Stimulated activated CD4-positive, alpha-beta T cell treated with anti-CD3 and anti-CD28 coated beads, Interleukin-15, amount 100 ng/mL, for 24 hours (primary cell): Measurements from ENCODE around the gene TNFRSF1B.
A peak's percentile ranks its signal among the peaks of the same experiment; 100 is the strongest.

ENCODE experiments used
- DNase-seq: peaks from one replicate; pipeline ENCODE4 v3.0.0-alpha.2; 2020

The TNFRSF1B gene

DNA sequence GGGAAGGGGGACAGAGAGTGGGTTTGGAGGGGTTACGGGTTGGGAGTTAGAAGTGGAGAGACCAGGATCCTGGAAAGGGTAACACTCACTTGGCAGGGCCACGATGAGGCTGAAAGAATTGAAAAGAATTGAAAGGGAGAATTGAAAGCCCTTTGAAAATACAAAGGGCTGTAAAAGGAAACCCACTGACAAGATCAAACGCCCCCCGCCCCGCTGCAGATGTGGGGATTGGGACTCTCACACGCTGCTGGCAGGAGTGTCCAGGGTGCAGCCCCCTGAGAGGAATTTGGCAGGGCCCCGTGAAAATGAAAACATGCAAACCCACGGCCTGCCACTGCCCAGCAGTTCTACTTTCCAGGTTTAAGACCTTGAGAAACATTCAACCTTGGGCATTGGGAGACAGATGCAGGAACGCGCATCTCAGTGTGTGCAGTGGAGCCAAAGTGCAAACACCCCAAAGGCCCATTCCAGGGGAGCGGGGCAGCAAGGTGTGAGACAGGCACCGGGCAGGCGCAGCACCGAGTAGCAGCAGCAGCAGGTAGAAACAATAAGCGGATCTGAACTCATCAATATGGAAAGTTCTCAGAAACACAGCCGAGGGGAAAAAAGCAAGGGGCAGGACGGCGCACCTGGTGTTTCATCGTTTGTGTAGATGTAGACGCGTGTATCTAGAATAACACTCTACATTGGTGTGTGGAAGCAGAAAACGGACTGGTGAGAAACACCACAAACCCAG is 8.3 kb upstream of the TNFRSF1B start:
- DNase-seq = no peak

DNA sequence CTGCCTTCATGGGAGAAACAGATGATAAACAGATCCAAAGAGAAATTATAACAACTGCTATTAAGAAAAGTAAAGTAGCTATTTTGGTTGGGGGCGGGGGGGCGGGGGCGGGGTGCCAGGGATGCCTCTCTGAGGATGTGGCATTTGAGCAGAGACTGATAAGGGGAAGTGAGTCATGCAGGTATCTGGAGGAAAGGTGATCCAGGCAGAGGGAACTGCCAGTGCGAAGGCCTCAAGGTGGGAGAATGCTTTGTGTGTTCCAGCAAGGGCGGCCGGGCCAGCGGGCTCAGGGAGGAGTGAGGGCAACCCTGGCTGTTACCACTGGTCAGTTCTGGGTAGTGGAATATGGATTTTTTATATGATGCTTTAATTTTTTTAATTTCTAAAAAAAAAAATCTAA is 7.0 kb upstream of the TNFRSF1B start:
- DNase-seq = no peak

DNA sequence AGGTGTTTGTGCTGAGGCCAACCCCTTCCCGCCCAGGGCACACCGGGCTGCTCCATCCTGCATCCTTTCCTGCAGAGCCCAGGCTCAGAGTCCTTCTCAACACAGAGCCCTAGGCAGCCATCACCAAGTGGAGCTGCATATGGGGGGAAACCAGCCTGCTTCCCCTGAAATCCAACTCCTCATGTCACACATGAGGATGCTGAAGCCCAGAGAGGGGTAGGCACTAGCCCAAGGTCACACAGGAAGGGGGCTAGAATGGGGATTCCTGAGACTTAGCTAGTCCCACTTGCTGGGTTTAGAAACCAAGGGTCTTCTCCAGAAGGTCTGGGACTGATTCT is 5.5 kb upstream of the TNFRSF1B start:
- DNase-seq = no peak

DNA sequence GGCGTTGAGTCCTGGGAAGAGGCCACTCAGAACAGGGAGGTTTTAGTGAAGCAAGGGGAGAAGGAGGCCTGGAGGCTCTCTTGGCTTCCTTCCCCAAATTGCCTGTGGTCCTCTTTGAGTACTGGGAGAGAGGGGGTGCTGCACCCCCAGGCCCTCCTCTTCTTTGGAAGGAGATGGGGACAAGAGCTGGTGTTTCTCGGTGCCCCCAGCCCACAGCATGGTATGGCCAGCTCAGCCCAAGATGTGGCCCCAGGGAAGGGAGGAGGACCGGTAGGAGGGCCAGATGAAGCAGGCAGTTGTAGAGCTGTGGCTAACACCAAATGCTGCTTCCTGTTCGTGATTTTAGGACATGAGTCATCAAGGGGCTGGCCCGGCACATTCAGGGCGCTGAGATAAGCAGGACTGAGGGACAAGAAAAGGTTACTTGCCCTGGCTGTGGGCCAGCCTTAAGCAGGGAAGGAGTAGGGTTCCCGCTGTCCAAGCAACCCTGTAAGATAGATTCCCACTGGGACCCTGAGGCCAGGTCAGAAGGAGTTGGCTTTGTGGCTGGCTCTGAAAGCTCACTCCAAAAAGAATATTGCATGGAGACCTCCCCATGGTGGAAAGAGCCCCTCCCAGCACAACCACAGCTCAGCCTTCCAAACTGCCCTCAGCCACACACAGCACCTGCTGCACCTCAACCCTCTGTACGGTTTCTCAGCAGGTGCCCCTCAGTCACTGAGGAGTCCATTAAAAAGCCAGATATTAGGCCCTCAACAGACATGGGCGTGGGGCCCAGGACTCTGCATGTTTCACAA is 4.9 kb upstream of the TNFRSF1B start:
- DNase-seq = peak; percentile 87

DNA sequence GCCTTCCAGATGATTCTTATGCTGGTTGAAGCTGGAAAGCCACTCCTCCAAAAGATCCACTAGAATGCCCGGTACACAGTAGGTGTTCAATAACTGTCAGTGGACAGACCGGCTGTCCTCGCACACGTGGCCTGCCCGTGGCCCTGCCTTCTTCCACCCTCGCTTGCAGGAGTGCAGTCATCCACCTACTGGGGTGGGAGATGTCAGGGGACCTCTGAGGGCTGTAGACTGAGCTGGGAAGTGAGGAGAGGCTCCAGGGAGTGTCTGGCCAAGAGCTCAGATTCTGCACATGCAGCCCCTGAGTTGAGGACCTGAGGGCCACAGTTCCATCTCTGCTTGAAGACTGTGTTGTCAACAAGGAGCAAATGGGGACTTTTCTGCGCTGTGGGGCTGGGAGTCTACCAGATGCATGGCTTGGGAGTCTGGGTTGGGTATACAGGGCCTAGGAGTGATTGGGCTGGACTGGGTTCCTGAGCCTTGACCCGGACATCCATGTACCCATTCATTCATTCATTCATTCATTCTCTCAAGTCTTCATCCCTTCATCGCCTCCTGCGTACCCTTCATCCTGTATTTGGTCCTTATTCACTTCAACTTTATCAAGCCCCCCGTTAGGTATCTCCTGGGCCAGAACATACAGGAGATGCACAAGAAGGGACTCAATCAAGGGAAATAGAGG is 4.2 kb upstream of the TNFRSF1B start:
- no peak for DNase-seq

DNA sequence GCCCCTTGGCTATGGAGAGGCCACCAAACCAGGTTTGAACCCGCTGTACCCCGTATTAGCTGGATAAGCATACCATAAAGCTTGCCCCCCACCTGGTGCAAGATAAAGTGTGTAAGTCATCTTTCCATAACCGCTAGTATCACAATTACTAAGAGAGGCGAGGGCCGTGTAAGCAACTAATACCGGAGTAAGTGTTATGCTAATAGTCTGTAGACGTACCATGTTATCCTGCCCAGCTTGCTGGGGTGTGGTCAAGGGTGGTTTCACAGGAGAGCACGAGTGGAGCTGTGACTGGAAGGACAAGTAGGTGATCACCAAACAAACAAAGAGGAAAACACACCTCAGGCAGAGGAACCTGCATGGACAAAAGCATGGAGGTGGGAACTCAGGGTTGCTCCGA is 3.6 kb upstream of the TNFRSF1B start:
- DNase-seq = peak; percentile 46

DNA sequence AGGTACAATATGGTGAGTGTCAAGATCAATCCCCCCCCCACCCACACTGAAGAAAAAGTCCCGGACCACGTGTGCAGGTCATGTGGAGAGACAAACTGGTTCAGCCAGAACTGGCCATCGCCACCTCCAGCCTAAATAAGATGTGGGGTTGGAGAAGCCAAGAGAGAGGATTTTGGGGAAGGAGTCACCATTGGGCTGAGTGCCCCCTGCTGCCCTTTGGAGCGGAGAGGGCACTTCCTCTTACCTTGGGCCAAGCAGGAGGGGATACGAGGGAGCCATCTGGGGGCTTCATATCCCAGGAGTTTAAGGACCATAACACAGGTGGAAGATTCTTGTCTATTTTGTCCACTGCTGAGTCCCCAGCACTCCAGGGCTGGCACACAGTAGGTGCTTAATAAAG is 2.6 kb upstream of the TNFRSF1B start:
- DNase-seq = no peak

DNA sequence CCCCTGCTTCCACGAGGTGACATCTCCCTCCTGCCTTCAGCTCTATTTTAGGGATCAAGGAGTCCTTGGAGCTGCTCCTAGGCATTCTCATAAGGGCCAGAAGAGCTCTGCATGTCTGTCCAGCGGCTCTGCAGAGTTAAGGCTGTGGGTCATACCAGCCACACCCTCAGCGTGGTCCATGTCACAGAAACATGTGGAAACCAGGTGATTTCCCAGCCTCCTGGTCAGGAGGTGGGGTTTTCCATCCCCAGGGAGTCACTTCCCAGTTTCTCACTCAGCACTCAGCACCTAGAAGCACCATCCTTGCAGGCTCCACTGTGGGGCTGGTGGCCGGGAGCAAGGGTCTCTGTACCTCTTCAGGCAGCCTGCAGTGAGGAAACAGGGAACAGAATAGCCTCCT is 1.4 kb upstream of the TNFRSF1B start:
- no peak for DNase-seq

DNA sequence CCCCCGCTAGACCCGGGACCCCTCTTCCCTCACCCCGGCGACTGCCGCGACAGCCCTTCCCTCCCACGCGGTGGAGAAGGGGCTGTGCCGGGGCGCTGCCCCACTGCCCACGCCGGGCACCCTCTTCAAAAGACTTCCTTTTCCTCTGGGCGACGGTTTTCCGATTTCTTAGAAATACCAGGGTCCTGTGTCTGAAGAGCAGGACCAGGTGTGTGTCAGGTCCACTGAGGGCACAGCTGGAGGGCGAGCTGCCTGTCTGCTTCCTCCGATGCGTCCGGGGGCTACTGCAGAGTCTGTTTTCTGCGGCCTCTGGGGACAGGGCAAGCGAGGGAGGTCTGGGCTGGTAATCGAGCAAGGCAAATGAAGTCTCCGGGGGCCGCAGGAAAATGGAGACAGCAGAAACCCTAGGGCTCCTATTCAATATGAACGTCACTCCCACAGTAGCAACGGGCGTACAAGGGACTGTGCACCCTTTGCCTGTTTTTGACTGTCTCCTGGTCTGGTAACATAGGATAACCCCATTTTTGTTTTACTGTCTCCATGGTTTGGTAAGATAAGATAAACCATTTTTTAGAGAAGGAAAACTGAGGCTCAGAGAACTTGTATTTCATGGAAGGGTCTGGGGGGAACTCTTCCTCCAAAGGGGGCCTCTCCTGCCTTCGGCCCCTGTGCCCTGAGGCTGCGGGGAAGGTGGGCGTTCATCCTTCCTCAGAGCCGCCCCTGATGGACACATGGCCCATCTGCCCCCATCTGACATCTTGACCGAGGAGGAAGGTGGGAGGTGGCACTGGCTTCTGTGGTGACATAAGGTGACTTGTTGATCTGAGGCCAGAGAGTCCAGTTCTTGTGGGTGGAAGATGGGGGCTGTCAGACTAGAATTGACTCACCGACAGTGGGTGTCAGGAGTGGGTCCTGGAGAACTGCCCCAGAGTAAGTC is 970 bp downstream of the TNFRSF1B start:
- peak; percentile 47 for DNase-seq

DNA sequence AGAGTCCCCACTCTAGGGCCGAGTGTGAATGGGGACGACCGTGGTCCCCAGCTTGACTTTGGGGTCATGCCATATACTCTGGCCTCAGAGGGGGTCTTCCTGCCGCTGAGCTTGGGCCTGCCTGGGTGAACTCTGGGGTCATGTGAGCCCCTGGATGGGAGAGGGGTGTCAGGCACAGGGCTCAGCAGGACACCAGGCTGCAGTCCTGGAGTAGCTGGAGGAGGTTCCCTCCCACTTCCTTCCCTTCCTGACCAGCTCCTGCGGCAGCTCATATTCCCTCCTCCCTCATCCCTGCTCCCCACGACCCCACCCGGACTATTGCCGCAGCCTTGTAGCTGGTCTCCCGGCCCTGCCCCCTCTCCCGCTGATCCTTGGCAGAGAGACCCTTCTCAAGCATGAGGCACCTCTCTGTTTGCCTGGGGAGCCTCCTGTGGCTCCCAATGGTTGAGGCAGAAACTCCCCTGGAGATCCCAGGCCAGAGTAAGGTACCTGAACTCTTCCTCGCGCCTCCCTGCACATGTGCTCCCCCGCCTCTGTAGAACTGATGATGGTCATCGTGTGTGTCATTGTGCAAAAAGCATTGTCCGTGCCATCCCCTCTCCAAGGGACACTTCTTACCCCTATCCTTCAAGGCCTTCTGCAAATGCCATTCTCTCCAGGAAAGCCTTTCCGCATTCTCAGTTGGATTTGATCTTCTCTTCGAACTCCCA is 1.8 kb downstream of the TNFRSF1B start:
- DNase-seq = no peak

DNA sequence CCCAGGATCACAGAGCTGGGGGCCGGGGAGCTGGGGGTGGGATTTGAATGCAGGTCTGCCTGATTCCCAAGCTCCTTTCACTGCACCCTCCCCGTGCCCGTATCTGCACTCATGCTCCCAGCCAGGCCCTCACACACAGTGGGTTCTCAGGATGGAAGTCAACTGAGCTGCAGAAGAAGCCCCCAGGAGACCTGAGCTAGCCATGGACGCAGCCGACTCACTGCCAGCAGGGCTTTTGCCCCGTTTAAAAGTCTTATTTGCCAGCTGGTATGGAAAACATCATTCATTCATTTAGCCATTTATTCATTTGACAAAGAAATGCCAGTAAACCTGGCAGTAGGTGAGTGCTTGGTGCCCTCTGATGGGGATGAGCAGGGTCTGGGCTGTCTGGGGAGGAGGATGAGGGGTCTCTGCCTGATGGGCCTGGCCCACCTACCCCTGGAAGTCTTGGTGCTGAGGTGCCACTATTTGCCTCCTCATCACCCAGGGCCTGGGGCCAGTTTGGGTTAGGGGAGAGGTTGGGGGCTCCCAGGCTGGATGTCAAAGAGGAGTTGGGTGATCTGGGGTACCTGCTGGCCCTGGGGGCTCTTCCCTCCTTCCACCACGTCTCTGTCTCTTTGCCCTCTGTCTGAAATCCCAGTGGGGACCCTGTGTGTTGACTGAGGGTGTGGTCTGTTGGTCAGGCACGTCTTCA is 2.8 kb downstream of the TNFRSF1B start:
- no peak for DNase-seq

DNA sequence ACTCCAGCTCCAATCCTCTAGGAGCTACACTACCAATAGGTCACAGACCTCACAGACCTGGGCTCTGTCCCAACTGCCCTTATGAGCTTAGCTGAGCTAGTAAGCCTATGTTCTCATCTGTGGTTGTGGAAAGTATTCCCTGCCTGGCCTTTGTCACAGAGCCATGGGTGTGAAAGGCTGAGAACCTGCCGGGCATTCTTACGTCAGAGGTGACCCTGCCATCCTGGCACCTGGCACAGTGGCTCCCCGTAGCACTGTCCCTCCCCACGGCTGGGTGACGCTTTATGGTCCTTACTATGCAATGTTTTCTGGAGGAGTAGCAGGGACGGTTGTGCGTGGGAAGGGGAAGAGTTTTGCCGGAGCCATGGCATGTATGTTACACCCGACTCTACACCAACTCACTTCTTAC is 3.5 kb downstream of the TNFRSF1B start:
- DNase-seq = no peak

DNA sequence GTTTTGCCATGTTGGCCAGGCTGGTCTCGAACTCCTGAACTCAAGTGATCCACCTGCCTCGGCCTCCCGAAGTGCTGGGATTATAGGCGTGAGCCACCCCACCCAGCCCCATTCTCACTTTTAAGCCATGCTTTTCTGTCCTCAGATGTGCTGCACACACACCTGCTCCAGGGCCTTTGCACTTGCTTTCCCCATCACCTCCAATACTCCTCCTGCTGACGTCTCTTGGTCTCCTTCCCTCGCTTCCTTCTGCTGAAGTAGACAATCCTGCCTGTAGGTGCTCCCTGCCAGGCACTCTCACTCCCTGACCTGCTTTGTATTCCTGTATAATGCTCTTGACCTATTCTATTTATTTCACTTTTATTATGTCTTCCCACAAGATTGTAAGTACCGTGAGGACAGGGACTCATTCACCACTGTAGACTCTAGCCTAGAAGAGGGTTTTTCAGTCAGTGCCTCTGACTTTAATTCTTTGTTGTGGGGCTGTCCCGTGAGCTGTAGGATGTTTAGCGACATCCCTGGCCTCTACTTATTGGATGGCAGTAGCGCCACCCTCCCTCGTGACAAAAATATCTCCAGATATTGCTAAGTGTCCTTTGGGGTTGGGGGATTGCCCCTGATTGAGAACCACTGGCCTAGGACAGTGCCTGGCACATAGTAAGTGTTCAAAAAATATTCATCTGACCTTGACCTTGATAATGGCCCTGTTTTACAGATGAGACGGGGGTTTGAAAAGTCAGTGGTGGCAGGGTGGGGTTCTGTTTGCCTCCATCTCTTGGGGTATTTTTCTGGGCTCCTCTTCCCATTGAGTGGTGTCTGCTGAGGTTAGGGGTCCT is 4.6 kb downstream of the TNFRSF1B start:
- DNase-seq = peak; percentile 45

DNA sequence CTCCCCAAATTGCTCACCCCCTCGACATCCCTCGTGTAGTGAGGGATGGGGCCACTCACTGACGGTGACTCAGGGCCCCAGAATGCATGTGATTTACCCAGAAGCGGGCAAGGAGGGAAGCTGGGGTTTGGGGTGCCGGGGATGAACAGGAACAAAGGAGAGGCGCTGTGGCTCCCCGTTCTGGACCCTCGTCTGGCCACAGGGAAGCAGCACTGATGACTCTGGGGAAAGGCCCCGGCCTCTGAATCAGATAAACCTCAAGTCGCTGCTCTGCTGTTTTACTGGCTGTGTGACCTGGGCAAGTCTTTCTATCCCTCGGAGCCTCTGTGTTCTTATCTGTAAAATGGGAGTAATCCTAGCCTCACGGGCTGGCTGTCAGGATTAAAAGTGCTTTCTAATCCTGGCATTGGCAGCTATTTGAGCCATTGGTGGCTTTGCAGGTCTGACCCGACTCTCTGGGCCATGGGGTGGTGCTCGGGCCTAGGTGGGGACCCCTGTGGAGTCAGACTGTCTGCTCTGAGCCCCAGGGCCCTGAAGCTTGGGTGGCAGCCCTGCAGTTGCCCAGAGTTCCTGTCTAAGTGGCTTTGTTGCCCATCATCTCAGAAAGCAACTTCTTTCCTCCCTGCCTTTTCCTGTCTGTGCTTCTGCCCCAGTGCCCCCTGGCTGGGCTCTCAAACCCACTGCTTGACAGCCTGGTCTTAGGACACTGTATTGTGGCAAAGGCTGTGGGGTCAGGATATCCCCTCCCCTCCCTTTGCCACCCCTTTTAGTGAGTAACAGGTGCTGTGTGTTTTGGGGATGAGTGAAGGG is 5.5 kb downstream of the TNFRSF1B start:
- DNase-seq = peak; percentile 49

DNA sequence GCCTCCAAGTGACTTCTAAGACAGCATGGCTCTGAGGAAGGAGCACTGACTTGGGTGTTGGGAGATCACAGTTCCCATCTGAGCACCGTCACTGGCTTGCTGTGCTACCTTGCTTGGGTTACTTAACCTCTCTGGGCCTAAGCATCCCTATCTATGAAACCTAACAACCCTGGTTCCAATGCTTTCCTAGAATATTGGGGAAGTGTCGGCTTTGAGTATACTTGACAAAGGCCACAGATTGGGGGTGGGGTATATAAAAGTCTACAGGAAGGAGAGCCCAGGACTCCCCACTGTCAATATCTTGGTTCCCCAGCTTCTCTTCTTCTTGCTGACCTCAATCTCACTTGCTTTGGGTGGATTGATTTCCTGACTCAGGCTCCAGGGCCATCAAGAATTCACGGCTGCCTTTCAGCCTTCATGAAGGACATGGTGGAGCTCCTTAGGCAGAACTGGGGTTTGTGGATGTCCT is 6.3 kb downstream of the TNFRSF1B start:
- DNase-seq = no peak

DNA sequence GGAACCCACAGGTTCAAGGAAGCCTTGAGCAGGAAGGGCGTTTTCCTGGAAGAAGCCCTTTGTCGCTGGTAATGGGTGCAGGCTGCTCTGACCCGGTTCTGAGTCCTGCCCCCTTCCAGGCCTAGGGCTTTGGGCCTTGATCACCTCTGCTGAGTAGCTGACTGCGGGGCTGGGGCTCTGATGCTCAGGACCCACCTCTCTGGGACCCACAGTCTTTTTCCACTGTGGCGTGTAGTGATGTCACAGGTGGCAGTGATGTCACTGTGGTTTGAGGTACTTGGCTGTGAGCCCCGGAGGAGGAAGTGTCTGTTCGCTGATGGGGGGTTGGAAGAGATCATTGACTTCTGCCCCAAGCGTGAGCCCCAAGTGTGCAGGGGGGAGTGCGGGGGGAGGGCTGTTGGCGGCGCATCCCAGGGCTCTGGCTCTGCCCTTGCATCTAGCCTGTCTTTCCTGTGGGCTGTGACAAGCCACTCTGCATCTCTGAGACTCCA is 6.9 kb downstream of the TNFRSF1B start:
- DNase-seq = peak; percentile 91

DNA sequence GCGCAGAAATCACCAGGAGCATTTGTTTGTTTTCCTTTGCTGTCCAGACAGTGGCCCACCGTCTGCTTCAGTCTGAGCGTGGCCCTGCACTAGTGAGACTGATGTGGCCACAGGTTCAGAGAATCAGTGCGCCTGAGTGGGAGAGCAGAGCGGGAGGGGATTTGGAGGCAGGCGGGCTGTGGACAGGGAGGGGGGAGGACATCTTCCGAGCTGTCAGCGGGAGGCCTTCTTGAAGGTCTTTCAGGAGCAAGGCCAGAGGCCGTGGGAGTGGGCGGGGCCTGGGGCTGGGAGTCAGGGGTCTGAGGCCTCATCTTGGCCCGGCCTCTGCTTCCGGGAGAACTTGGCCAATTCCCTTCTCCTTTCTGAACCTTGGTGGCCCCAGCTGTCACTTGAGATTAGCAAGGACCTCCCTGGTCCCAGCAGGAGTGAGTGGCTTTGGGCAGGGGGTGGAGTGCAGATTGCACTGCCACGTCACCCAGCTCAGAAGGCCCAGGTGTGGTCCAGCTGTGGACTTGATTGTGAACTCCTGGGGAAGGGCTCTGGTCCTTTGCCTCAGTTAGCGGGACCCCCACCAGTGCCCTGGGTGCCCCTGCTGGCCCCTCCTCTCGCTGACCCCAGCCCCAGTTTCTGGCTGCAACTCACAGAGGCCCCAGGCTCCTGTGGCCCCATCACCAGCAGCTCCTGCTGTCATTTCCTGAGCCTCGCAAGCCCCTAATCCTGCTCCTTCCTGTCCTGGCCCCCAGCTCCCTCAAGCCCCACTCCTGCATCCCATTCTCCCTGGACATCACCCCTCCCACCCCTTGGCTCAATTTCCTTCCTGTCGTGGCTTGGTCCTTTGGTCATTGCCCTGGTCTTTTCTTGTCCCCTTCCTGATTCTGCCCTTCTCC is 8.4 kb downstream of the TNFRSF1B start:
- DNase-seq = no peak
